Purkinje cell (primary cell): ENCODE measurements around the gene ZNF446. TPM values are rescaled to one million over a fixed set of nuclear protein-coding genes. Genes with fewer than 3 reads are reported as not detected.

Experiments used
- polyA plus RNA-seq: library from polyadenylated mRNA; unstranded; fragments of >200 nt; fragmentation: Nextera tagmentation; gene quantifications from 2 replicates; pipeline ENCODE4 v1.2.1, GENCODE V29; 2014

ZNF446 gene
- polyA plus RNA-seq = 1.5 and 2.1 TPM in 2 replicates

DNA sequence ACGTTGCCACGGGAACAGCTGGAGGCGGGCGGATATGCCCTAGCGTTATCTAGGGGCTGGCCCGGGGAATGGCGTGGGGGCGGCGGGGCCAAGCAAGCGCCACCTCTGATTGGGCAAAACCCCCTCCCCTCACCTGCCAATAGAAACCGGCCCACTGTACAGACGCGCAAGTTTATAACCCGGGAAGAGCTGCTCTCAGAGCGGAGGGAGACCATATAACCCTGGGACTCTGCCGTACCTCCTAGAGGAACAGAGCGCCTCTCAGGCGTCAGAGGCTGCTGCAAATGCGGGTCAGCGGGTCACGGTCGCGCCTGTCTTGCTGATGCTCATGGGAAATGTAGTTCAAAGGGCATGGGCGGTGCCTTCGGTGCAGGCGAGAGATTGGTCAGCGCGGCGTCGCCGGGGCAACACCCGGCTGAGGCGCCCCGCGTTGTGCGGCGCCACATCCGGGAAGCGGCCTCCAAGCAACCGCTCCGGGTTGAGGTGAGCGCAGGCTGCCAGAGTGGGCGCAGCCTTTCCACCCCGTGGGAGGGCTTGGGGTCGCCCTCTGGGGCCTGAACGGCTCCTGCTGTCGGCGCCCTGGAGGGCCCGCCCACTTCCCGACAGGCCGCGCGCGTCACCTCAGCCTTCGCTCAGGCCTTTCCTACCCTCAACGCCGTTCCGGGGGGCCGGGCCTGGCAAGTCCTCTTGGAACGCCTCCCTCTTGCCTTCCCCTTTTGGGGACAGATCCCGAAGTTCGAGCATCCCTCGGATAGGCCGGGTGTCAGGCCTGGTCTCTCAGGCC lies at the start of gene ZNF446:
TSS of gene ZNF446 (plus strand) at position 639 of the 784 bp plus-strand sequence. CDS start 867 bp downstream, outside the sequence.

DNA sequence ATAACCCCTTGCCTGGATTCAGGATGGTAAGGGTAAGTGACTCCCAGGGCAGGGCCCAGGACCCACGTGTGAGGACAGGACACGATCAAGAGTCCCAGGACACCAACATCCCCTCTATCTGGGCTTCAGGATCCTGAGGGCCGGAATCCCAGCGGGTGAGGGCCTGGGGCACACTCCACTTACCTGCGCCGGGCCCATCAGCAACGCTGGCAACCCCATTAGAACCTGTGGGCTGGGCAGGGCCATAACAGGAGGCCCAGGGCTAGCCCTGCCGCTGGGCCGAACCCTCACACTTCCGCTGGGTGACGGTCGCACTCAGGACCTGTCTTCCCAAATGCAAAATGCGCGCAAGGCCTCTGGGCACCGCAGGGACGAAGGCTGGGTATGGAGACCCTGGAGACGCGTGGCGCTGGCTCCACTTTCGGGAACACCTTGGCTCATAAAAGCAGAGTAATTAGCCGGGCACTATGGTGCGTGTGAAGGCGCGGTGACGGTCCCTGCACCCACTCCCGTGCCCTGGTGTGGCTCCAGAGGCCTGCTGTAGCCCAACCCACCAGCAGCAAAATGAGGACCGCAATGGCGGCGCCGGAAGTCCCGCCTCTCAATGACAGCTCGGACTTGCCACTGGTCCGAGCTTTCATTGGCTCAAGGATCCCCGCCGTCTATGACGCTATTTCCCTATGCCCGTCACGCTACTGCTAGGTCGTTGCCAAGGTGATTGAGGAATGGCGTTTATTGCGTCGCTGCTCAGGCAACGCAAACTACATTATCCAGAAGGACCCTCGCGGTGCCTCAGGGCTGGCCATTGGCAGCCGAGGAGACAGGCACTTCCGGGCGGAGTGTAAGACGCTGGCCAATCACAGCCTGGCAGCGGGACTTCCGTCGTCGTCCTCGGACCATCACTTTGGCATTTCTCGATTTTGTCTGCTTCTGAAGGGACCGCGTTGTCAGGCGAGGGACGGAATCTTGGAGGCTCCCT lies 36.3 kb upstream of the ZNF446 start, which contains the start of gene ZNF132:
TSS of gene ZNF132 (minus strand) at position 578 of the 979 bp plus-strand sequence. CDS start at position 246, 332 bp downstream.

DNA sequence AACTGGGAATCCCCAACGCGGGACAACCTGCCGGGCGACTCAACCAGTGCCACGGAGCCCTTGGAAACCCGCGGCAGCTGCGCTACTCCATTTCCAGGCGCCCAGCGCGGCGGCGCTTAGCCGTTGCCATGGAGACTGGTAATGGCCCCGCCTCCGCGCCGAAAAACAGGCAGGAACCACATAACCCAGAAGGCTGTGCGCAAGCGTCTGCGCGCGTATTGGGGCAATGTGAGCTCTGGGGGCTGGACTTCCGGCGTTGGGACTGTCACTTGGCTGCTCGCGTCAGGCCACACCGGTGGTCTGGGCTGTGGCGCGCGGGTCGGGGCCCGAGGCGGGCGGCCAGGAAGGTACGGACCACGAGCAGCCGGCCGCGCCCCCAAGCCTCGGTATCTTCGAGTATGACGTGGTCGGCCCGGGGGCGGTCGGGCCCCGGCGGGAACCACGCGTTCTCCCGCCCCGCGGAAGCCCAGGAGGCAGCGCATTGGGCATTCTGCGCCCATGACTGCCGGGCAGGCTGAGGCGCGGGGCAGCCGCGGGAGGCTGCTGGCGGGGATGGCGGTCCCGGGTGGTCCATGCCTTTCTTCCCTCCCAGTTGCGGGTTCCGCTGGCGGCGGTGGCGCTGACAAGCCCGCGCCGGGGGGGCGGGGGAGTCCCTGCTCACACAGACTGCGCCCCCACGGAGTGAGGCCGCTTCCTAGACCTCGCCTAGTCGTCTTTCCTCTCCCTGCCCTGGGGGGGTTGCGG lies 24.6 kb upstream of the ZNF446 start, which contains the start of gene ZNF324B:
TSS of gene ZNF324B (plus strand) at position 265 of the 744 bp plus-strand sequence. CDS start 2,080 bp downstream, outside the sequence.

DNA sequence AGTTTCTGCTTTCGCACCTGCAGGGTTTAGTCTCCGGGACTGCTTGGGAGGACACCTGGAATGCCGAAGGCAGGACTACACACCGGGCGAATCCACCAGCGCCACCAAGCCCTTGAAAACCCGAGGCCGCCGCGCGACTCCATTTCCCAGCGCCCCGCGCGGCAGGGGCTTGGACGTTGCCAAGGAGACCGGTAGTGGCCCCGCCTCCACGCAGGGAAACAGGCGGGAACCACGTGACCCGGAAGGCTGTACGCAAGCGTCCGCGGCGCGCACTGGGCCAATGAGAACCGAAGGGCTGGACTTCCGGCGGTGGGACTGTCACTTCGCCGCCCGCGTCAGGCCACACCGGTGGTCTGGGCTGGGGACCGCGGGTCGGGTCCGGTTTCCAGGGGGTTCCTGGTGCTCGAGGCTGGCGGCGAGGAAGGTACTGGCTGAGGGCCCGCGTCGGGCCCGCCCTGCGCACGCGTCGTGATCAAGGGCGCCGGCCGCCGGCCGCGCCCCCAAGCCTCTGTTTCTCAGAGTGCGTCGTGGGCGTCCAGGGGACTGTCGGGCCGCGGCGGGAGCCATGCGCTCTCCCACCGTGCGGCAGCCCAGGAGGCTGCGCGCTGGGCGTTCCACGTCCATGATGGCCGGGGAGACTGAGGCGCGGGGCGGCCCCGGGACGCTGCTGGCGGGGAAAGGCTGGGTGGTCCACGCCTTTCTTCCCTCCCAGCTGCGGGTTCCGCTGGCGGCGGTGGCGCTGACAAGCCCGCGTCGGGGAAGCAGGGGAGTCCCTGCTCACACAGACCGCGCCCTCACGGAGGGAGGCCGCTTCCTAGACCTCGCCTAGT lies 9.2 kb upstream of the ZNF446 start, which contains the start of gene ZNF324:
TSS of gene ZNF324 (plus strand) at position 321 of the 830 bp plus-strand sequence. CDS start 2,106 bp downstream, outside the sequence.

DNA sequence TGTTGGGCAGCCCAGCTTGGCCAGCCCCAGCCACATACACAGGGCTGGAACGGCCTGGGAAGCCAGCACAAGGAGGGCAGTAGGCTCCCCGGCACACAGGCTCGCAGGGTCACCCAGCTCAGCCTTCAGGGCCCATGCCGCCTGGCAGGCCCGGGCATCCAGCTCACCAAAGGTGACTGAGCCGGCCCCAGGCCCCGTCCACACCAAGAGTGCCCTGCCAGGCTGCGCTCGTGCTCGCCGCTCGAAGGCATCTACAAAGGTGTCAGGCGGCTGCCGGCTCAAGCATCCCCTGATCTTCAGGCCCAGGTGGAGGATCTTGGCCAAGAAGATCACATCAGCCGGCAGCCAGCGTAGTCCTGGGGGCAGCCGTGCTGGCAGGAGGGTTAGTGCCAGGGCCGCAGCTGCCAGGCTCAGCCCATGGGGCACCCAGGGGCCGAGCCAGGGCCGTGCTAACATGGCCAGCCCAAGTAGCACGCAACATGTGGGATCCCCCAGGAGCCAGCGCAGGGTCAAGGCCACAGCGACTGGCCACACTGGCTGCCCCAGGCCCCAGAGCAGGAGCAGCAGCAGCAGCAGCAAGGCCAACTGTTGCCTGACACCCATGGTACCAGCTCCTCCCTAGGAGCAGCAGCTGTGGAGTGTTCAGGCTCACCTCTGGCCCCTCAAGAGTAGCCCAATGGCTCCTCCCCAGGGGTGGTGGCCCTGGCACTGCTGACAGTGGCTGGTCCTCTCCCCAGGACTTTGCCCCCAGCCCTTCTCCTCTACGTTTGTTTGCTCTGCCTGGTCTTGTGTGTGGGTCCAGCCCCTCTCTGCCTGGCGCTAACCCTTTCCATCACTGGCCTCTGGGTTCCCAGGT lies 35.4 kb downstream of the ZNF446 start, which contains the start of gene SLC27A5:
TSS of gene SLC27A5 (minus strand) at position 640 of the 856 bp plus-strand sequence. CDS start at position 603, 37 bp downstream.

DNA sequence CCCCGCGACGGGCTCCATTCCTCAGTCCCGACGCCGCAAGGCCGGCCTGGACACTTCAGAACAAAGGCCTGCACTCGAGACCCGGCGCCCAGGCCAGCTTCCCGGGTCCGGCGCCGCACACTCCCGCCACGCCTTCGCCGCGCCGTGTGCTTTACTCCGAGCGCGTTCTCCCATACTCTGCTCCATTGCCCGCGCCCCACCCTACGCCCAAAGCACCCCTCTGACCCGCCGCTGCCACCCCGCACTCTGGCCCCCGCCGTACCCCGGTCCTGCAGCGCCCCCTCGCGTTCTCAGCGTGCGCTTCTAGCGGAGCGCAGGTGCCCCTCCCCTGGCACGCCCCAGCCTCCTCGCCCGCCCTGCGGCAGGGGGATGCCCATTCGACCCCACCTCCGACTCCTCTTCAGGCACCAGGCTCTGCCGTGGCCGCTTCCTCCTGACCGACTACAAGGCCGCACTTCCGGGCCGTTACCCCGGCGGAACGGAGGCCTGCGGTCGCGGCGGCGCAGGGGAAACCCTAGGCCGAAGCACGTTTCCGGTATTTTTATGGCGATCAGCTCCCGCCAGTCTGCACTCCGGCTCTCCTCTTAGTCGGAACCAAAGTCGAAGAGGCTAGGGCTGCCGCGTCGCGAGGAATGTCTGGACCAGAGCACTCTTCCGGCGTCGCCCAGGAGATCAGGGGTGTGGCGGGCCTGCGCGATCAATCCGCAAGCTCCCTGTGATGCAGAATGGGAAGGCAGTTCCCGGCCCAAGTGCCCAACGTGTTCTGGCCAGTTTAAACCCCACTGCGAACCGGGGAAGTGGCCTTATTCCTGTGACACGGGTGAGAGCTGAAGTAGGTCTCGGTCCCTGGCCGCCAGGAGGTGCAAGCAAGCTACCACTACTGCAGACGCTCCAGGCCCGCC lies 43.5 kb downstream of the ZNF446 start, which contains the start of gene ZBTB45:
TSS of gene ZBTB45 (minus strand) at position 456 of the 902 bp plus-strand sequence. CDS start 2,137 bp downstream, outside the sequence.

Other genes with a start within 250 kb of the ZNF446 start
- gene ZNF544, start 247.4 kb upstream of the ZNF446 start, polyA plus RNA-seq = 18.3 and 31.5 TPM in 2 replicates
- gene ZNF8, start 197.4 kb upstream of the ZNF446 start, polyA plus RNA-seq = 0.55 and 1.3 TPM in 2 replicates
- 113 and 115 TPM in 2 replicates for gene ERVK3-1, start 171.0 kb upstream of the ZNF446 start, polyA plus RNA-seq
- gene ZSCAN22, start 149.4 kb upstream of the ZNF446 start, polyA plus RNA-seq = 0.51 TPM in 1 of 2 replicates, not detected in the other
- 0.66 TPM in 1 of 2 replicates, not detected in the other for gene A1BG, start 122.9 kb upstream of the ZNF446 start, polyA plus RNA-seq
- 0.09 and 0.14 TPM in 2 replicates for gene ZNF497, start 113.6 kb upstream of the ZNF446 start, polyA plus RNA-seq
- not detected in 2 replicates for gene ZNF837, start 95.3 kb upstream of the ZNF446 start, polyA plus RNA-seq
- gene RPS5, start 89.1 kb upstream of the ZNF446 start, polyA plus RNA-seq = 419 and 449 TPM in 2 replicates
- not detected in 2 replicates for gene RNF225, start 80.7 kb upstream of the ZNF446 start, polyA plus RNA-seq
- gene ZNF584, start 67.7 kb upstream of the ZNF446 start, polyA plus RNA-seq = 3.9 and 8.9 TPM in 2 replicates
- 1.0 and 2.4 TPM in 2 replicates for gene ZNF132, start 36.2 kb upstream of the ZNF446 start, polyA plus RNA-seq
- 0.07 TPM in 1 of 2 replicates, not detected in the other for gene ZNF324B, start 24.7 kb upstream of the ZNF446 start, polyA plus RNA-seq
- 0.94 and 2.4 TPM in 2 replicates for gene ZNF324, start 9.3 kb upstream of the ZNF446 start, polyA plus RNA-seq
- 36.9 and 41.6 TPM in 2 replicates for gene SLC27A5, start 35.6 kb downstream of the ZNF446 start, polyA plus RNA-seq
- gene ZBTB45, start 43.5 kb downstream of the ZNF446 start, polyA plus RNA-seq = 0.29 and 0.50 TPM in 2 replicates
- gene TRIM28, start 67.7 kb downstream of the ZNF446 start, polyA plus RNA-seq = 25.8 and 31.4 TPM in 2 replicates
- gene CHMP2A, start 78.8 kb downstream of the ZNF446 start, polyA plus RNA-seq = 210 and 234 TPM in 2 replicates
- 6.2 and 12.5 TPM in 2 replicates for gene UBE2M, start 82.3 kb downstream of the ZNF446 start, polyA plus RNA-seq
- 1.3 and 2.5 TPM in 2 replicates for gene MZF1, start 97.0 kb downstream of the ZNF446 start, polyA plus RNA-seq